H1 (cell line): Measurements from ENCODE around the gene METTL6. TPM values are rescaled to one million over a fixed set of nuclear protein-coding genes. Genes with fewer than 3 reads are reported as not detected.

Source experiments
- CTCF ChIA-PET: fragments of 300-600 bp; sonication (Branson Sonifier 250); formaldehyde crosslinking; loops from one replicate; lab custom pipeline; 2021; ENCODE audit not compliant: partially characterized antibody; lab: Charles Lee
- POLR2A ChIA-PET: fragments of 300-600 bp; sonication (Branson Sonifier 250); formaldehyde crosslinking; loops from one replicate; lab custom pipeline; 2021; ENCODE audit warnings: inconsistent platforms; ENCODE audit not compliant: partially characterized antibody; lab: Charles Lee
- DNase-seq, 2 experiments: peaks; one replicate each; pipeline versions ENCODE4 v3.0.0 to v3.0.0-alpha.2; 2010 to 2022; ENCODE audit warnings: low spot score in 2 of 2, low read depth in 1 of 2, mixed read lengths in 1 of 2
- FAIRE-seq: peaks from 2 replicates; lab custom pipeline; 2011; peaks lifted over from hg19 to GRCh38; lab: Jason Lieb, UNC
- H2AFZ ChIP-seq: 2 replicates; pipeline ENCODE4 v1.8.1; 2012; ENCODE audit warnings: low read length, inconsistent platforms
- H2AK5ac ChIP-seq: 2 replicates; pipeline ENCODE4 v1.6.1; 2013; ENCODE audit warnings: low read depth, low read length
- H2BK120ac ChIP-seq: replicated peaks from 2 replicates; pipeline ENCODE3; 2013; ENCODE audit warnings: low read depth, low read length, inconsistent platforms
- H2BK12ac ChIP-seq: 2 replicates; pipeline ENCODE4 v1.6.1; 2013; ENCODE audit warnings: low read depth, low read length
- H2BK15ac ChIP-seq: 2 replicates; pipeline ENCODE4 v1.6.1; 2013; ENCODE audit warnings: low read length
- H2BK20ac ChIP-seq: 2 replicates; pipeline ENCODE4 v1.6.1; 2013; ENCODE audit warnings: low read length
- H2BK5ac ChIP-seq: 2 replicates; pipeline ENCODE4 v1.6.1; 2013; ENCODE audit warnings: low read depth, low read length
- H3K14ac ChIP-seq: 2 replicates; pipeline ENCODE4 v1.6.1; 2013; ENCODE audit warnings: inconsistent platforms; ENCODE audit not compliant: insufficient read length
- H3K18ac ChIP-seq: 2 replicates; pipeline ENCODE4 v1.6.1; 2013; ENCODE audit warnings: low read length; ENCODE audit errors: extremely low read depth
- H3K23ac ChIP-seq: 2 replicates; pipeline ENCODE4 v1.6.1; 2013; ENCODE audit warnings: inconsistent platforms; ENCODE audit not compliant: insufficient read length
- H3K23me2 ChIP-seq: 2 replicates; pipeline ENCODE4 v1.6.1; 2013; ENCODE audit warnings: low read depth, low read length
- H3K27ac ChIP-seq: 2 replicates; pipeline ENCODE4 v1.6.1; 2011; ENCODE audit warnings: low read depth, low read length, inconsistent platforms
- H3K27me3 ChIP-seq, 4 experiments: replicated peaks in 1 of 4; 1 replicate in 1 of 4; 2 replicates in 3 of 4; pipeline versions ENCODE4 v1.6.1 to v1.8.1; 2011 to 2013; ENCODE audit warnings: low read length in 3 of 4, mild to moderate bottlenecking in 3 of 4, inconsistent platforms in 2 of 4, mixed read lengths in 2 of 4, moderate library complexity in 1 of 4; ENCODE audit not compliant: control insufficient read depth in 3 of 4, insufficient read depth in 3 of 4; ENCODE audit errors: extremely low read depth in 1 of 4
- H3K36me3 ChIP-seq, 4 experiments: 2 replicates each; pipeline versions ENCODE4 v1.6.1 to v1.8.1; 2011 to 2013; ENCODE audit warnings: mild to moderate bottlenecking in 4 of 4, low read length in 3 of 4, moderate library complexity in 2 of 4, control low read depth in 1 of 4, inconsistent platforms in 1 of 4; ENCODE audit not compliant: insufficient read depth in 4 of 4, control insufficient read depth in 2 of 4
- H3K4ac ChIP-seq: replicated peaks from 2 replicates; pipeline ENCODE3; 2013; ENCODE audit warnings: low read length, low read depth, mixed read lengths, inconsistent platforms; ENCODE audit not compliant: insufficient read length
- H3K4me1 ChIP-seq, 4 experiments: replicated peaks in 1 of 4; 1 replicate in 1 of 4; 2 replicates in 3 of 4; pipeline versions ENCODE4 v1.6.1 to v1.8.1; 2011 to 2013; ENCODE audit warnings: low read length in 3 of 4, inconsistent platforms in 2 of 4, mixed read lengths in 1 of 4; ENCODE audit not compliant: insufficient read depth in 4 of 4, control insufficient read depth in 3 of 4
- H3K4me2 ChIP-seq, 2 experiments: 2 replicates each; pipeline versions ENCODE4 v1.6.1 to v1.8.1; 2011 to 2013; ENCODE audit warnings: low read depth in 2 of 2, low read length in 2 of 2, control low read depth in 1 of 2, inconsistent platforms in 1 of 2, mild to moderate bottlenecking in 1 of 2; ENCODE audit not compliant: insufficient read depth in 1 of 2
- H3K4me3 ChIP-seq, 4 experiments: fragments of 200-600, 300-600 bp in 1 of 4; sonication (generic), shearing (Covaris generic), sonication (Bioruptor Twin) in 1 of 4; 2 replicates each; pipeline versions ENCODE4 v1.5.1 to v1.8.1; 2011 to 2016; ENCODE audit warnings: low read length in 4 of 4, low read depth in 3 of 4, control low read depth in 2 of 4, inconsistent platforms in 2 of 4, mild to moderate bottlenecking in 2 of 4, mixed read lengths in 1 of 4, moderate library complexity in 1 of 4; ENCODE audit not compliant: insufficient read depth in 2 of 4; ENCODE audit errors: extremely low read depth in 1 of 4
- H3K56ac ChIP-seq: replicated peaks from 2 replicates; pipeline ENCODE3; 2013; ENCODE audit warnings: low read depth, mild to moderate bottlenecking, mixed read lengths, low read length, inconsistent platforms; ENCODE audit not compliant: insufficient read length
- H3K79me1 ChIP-seq: 2 replicates; pipeline ENCODE4 v1.6.1; 2013; ENCODE audit warnings: low read depth, low read length, control low read depth
- H3K79me2 ChIP-seq, 2 experiments: 2 replicates each; pipeline versions ENCODE4 v1.6.1 to v1.8.1; 2012 to 2013; ENCODE audit warnings: low read length in 2 of 2, mild to moderate bottlenecking in 2 of 2, inconsistent platforms in 1 of 2; ENCODE audit not compliant: insufficient read depth in 2 of 2, control insufficient read depth in 1 of 2
- H3K9ac ChIP-seq, 4 experiments: replicated peaks in 1 of 4; 1 replicate in 1 of 4; 2 replicates in 3 of 4; pipeline versions ENCODE4 v1.6.1 to v1.8.1; 2011 to 2013; ENCODE audit warnings: low read depth in 3 of 4, low read length in 3 of 4, control low read depth in 2 of 4, mild to moderate bottlenecking in 2 of 4, moderate library complexity in 2 of 4, inconsistent platforms in 1 of 4; ENCODE audit errors: extremely low read depth in 1 of 4
- H3K9me3 ChIP-seq, 2 experiments: 2 replicates each; pipeline versions ENCODE4 v1.6.1 to v1.8.1; 2012 to 2013; ENCODE audit warnings: mild to moderate bottlenecking in 2 of 2, moderate library complexity in 2 of 2, control low read depth in 1 of 2, inconsistent platforms in 1 of 2, low read depth in 1 of 2, low read length in 1 of 2, mixed read lengths in 1 of 2; ENCODE audit not compliant: insufficient read depth in 2 of 2
- H4K20me1 ChIP-seq, 2 experiments: replicated peaks in 1 of 2; 2 replicates each; pipeline versions ENCODE3 to v1.8.1; 2011 to 2013; ENCODE audit warnings: inconsistent platforms in 2 of 2, low read length in 2 of 2, mild to moderate bottlenecking in 1 of 2; ENCODE audit not compliant: insufficient read depth in 2 of 2, control insufficient read depth in 1 of 2
- H4K5ac ChIP-seq: 2 replicates; pipeline ENCODE4 v1.6.1; 2013; ENCODE audit warnings: low read length, low read depth, mixed read lengths, inconsistent platforms; ENCODE audit not compliant: insufficient read length
- H4K8ac ChIP-seq: 2 replicates; pipeline ENCODE4 v1.8.0; 2013; ENCODE audit warnings: mild to moderate bottlenecking, moderate library complexity, low read length, inconsistent platforms; ENCODE audit not compliant: insufficient read depth; ENCODE audit errors: extremely low read depth
- H4K91ac ChIP-seq: replicated peaks from 2 replicates; pipeline ENCODE3; 2013; ENCODE audit warnings: low read length, mixed read lengths, inconsistent platforms; ENCODE audit not compliant: insufficient read length
- BCL11A ChIP-seq, 2 experiments: IDR thresholded peaks; one replicate each; pipeline ENCODE4 v1.6.1; 2011; ENCODE audit warnings: low read depth in 2 of 2, low read length in 2 of 2, mild to moderate bottlenecking in 2 of 2
- CBX5 ChIP-seq: fragments of 300-800, 300-1000 bp; sonication (generic); IDR thresholded peaks from 2 replicates; pipeline ENCODE4 v1.7.1; 2016; ENCODE audit warnings: antibody characterized with exemption, low read length, low read depth
- PHF8 ChIP-seq: fragments of 200-600 bp; sonication (generic); conservative IDR thresholded peaks from 2 replicates; pipeline ENCODE4 v1.7.1; 2012; ENCODE audit warnings: low read depth, mild to moderate bottlenecking, inconsistent platforms, low read length, moderate library complexity
- RAD21 ChIP-seq, 2 experiments: IDR thresholded peaks in 1 of 2; conservative IDR thresholded peaks in 1 of 2; 2 replicates each; pipeline ENCODE4 v1.6.1; 2011; ENCODE audit warnings: low read depth in 2 of 2, low read length in 2 of 2, improper control_type of control experiment in 1 of 2, inconsistent platforms in 1 of 2, mild to moderate bottlenecking in 1 of 2, moderate library complexity in 1 of 2
- SP2 ChIP-seq: IDR thresholded peaks from 2 replicates; pipeline ENCODE4 v1.6.1; 2012; ENCODE audit warnings: mild to moderate bottlenecking, low read length, inconsistent platforms
- WGBS, 2 experiments: shearing (Covaris generic) in 1 of 2; methylation state at CpG; one replicate each; pipeline versions ENCODE4 v1.1.6 to v1.1.7; 2013 to 2015; ENCODE audit warnings: low lambda C conversion rate in 2 of 2, mixed read lengths in 2 of 2, inconsistent platforms in 1 of 2, low coverage in 1 of 2, missing lambda C conversion rate in 1 of 2; ENCODE audit not compliant: insufficient replicate concordance in 2 of 2, insufficient coverage in 1 of 2, insufficient read length in 1 of 2; ENCODE audit errors: extremely low coverage in 1 of 2, missing lambda C conversion rate in 1 of 2; 5-methylcytosine and 5-hydroxymethylcytosine counted together
- polyA plus RNA-seq, 7 experiments: library from polyadenylated mRNA; depleted of rRNA in 3 of 7; stranded (reverse) in 5 of 7; unstranded in 2 of 7; fragments of >200 nt in 5 of 7; fragments of 200-250 nt in 2 of 7; gene quantifications; 1 replicate in 5 of 7; 2 replicates in 1 of 7; 4 replicates in 1 of 7; pipeline versions ENCODE4 v1.2.1 to v1.2.3, GENCODE V29; 2011 to 2013; ENCODE audit warnings: missing spikeins in 2 of 7, mixed read lengths in 2 of 7
- total RNA-seq: library from RNA; stranded (reverse); fragmentation: NEBNext Ultra II Directional; extraction: Animal tissue kit (Norgen Biotek cat#: 25700); gene quantifications from 2 replicates; pipeline ENCODE4 v1.2.1, GENCODE V29; 2021

METTL6 gene
- total and polyA plus RNA-seq, 2 of the 8 experiments (the other 6 are each of a cell fraction or from before 2014, with no cell fraction given), result 18.4 to 20.0 TPM

- no peak for TF ChIP-seq BCL11A (IDR thresholded peaks at IDR 0.05; ENCODE audit: low read depth in 2 of 2, low read length in 2 of 2)
- no peak for TF ChIP-seq PHF8
- no peak for TF ChIP-seq CBX5
- no peak for TF ChIP-seq RAD21 (IDR thresholded peaks at IDR 0.05 in 1 of 2, conservative IDR thresholded peaks at IDR 0.05 in 1 of 2; ENCODE audit: low read depth in 2 of 2, low read length in 2 of 2)
- TF ChIP-seq SP2, result no peak
- Histone ChIP-seq H2BK120ac (no peak overlapping the region), H2AK5ac (no peak overlapping the region), H2BK15ac (no peak overlapping the region), H3K4ac (no peak overlapping the region), H2BK20ac (no peak overlapping the region), H3K9me3 (no peaks in the 10 kb centered on the region), H3K4me1 (no peaks in the 10 kb centered on the region), H3K27ac (no peak overlapping the region), H3K23me2 (no peaks in the 10 kb centered on the region), H2AFZ (no peak overlapping the region), H3K4me3 (no peak overlapping the region), H3K14ac (no peak overlapping the region), H2BK12ac (no peak overlapping the region), H3K9ac (no peak overlapping the region), H3K4me2 (no peak overlapping the region), H2BK5ac (no peak overlapping the region), H4K8ac (no peak overlapping the region), H3K18ac (no peak overlapping the region), H3K36me3 (peaks cover 20 to 81% (median 60%) of the 10 kb centered on the region in 4 experiments), H3K79me2 (no peaks in the 10 kb centered on the region), H4K91ac (no peak overlapping the region), H4K20me1 (peaks cover 0 to 2% of the 10 kb centered on the region in 2 experiments), H3K79me1 (no peaks in the 10 kb centered on the region), H4K5ac (no peak overlapping the region), H3K56ac (no peak overlapping the region), H3K27me3 (no peaks in the 10 kb centered on the region), H3K23ac (no peak overlapping the region)
- 91% methylated on average over 6 of the region's 6 CpGs; no CpG with 5 or more reads in 1 of the 2 experiments for WGBS, 2 experiments
- POLR2A ChIA-PET, result interaction anchor here (0.5 to 0.6 kb wide), 2 partner anchors 27 to 908 kb away, joined by 3 read pairs; no protein-coding TSS in a partner anchor
- FAIRE-seq, result no peak
- CTCF ChIA-PET, result interaction anchor here (1.1 to 1.2 kb wide), 2 partner anchors 9 to 329 kb away, joined by 3 to 5 read pairs; partner anchors contain the start of genes EAF1 and METTL6
- DNase-seq, result no peak
These were observed 8.9 kb upstream of the METTL6 start for GRCh38 chr3:15436246-15436645.
